ENCODE measurements around the gene ZBTB11. TPM values are rescaled to one million over a fixed set of nuclear protein-coding genes. Genes with fewer than 3 reads are reported as not detected.

Gene ZBTB11
- total RNA-seq, 2 donors from 2014 or later, result 16.8 to 20.9 TPM

Other genes with a start within 250 kb of the ZBTB11 start
- 10 to 100 TPM; 19.3 to 22.1 TPM for gene SENP7, start 163.9 kb downstream of the ZBTB11 start, total RNA-seq
- gene TRMT10C, start 115.3 kb downstream of the ZBTB11 start, total RNA-seq, result 10 to 100 TPM; 41.4 to 41.8 TPM
- gene PCNP, start 103.0 kb downstream of the ZBTB11 start, total RNA-seq, result 100 to 1,000 TPM; 192 to 214 TPM
- 1,000 to 10,000 TPM; 1,708 to 1,749 TPM for gene RPL24, start 9.6 kb upstream of the ZBTB11 start, total RNA-seq
- 10 to 100 TPM; 13.7 to 21.3 TPM for gene CEP97, start 47.5 kb upstream of the ZBTB11 start, total RNA-seq
- 1 to 10 TPM; 6.9 to 7.7 TPM for gene NXPE3, start 102.1 kb upstream of the ZBTB11 start, total RNA-seq
- 1 to 10 TPM; 5.9 to 6.6 TPM for gene NFKBIZ, start 172.4 kb upstream of the ZBTB11 start, total RNA-seq

Measured in endodermal cell (in vitro differentiated cells).